Esophagus muscularis mucosa (tissue), 4 donors: ENCODE data around the gene FAM187B. TPM values are rescaled to one million over a fixed set of nuclear protein-coding genes. Genes with fewer than 3 reads are reported as not detected.
"Not testable (repeated sequence)": the region's sequence is repeated elsewhere in the genome, so short reads cannot be mapped to it uniquely, and the experiment has no call there.

Experiments
- DNase-seq: peaks from one replicate; pipeline ENCODE4 v3.0.0-alpha.2; 2017; ENCODE audit errors: extremely low spot score
- H3K27ac ChIP-seq, 4 donors: fragments of 200-600 bp; sonication (generic); replicated peaks in 1 of 4; 1 replicate in 3 of 4; 2 replicates in 1 of 4; pipeline ENCODE4 v1.5.1; 2016 to 2019; ENCODE audit warnings: mild to moderate bottlenecking in 1 of 4
- H3K27me3 ChIP-seq, 4 donors: fragments of 200-600 bp; sonication (generic); one replicate each; pipeline versions ENCODE4 v1.5.1 to v1.6.0; 2016 to 2019
- H3K36me3 ChIP-seq, 4 donors: fragments of 200-600 bp; sonication (generic); one replicate each; pipeline ENCODE4 v1.5.1; 2016 to 2019
- H3K4me1 ChIP-seq, 4 donors: fragments of 200-600 bp; sonication (generic); one replicate each; pipeline ENCODE4 v1.5.1; 2016 to 2019
- H3K4me3 ChIP-seq, 4 donors: fragments of 200-600 bp; sonication (generic); 1 replicate in 2 of 4; 2 replicates in 2 of 4; pipeline ENCODE4 v1.5.1; 2016 to 2019; ENCODE audit warnings: mild to moderate bottlenecking in 4 of 4, moderate library complexity in 1 of 4
- H3K9me3 ChIP-seq, 4 donors: fragments of 200-600 bp; sonication (generic); 1 replicate in 3 of 4; 2 replicates in 1 of 4; pipeline ENCODE4 v1.5.1; 2016 to 2019
- CTCF ChIP-seq, 3 experiments: fragments of 200-600 bp in 2 of 3; fragments of 450-650 bp in 1 of 3; sonication (generic) in 2 of 3; IDR thresholded peaks; one replicate each; pipeline ENCODE4 v1.5.1; 2017 to 2019; ENCODE audit warnings: antibody characterized with exemption in 3 of 3, mild to moderate bottlenecking in 2 of 3, moderate library complexity in 1 of 3
- EP300 ChIP-seq: sonication (generic); formaldehyde crosslinking; IDR thresholded peaks from one replicate; pipeline ENCODE4 v1.6.1; 2017; ENCODE audit warnings: antibody characterized with exemption
- POLR2A ChIP-seq: fragments of 450-650 bp; IDR thresholded peaks from one replicate; pipeline ENCODE4 v1.6.1; 2017; ENCODE audit warnings: antibody characterized with exemption, moderate library complexity, mild to moderate bottlenecking, low read depth
- POLR2AphosphoS5 ChIP-seq, 2 donors: sonication (generic); formaldehyde crosslinking; IDR thresholded peaks; one replicate each; pipeline ENCODE4 v1.6.1; 2017; ENCODE audit warnings: antibody characterized with exemption in 2 of 2
- WGBS: methylation state at CpG from one replicate; pipeline ENCODE4 v1.1.5; 2018; 5-methylcytosine and 5-hydroxymethylcytosine counted together
- intact Hi-C: fragments of 100-400 bp; cut with DNase I; formaldehyde crosslinking; loops from one replicate; pipeline ENCODE4 v1.15.1; 2023
- total RNA-seq, 4 donors: library from RNA; depleted of rRNA; stranded (reverse); fragments of >200 nt; gene quantifications; one replicate each; pipeline versions ENCODE4 v1.1.0 to v1.2.1, GENCODE V29; 2016

The FAM187B gene
- total RNA-seq, 4 donors from 2014 or later = not detected

- peaks cover 0 to 18% (median 0%) of the 10 kb centered on the region in 4 donors for H3K27me3 ChIP-seq
- H3K9me3 ChIP-seq = no peaks in the 10 kb centered on the region
- H3K4me3 ChIP-seq = no peak overlapping the region
- DNase-seq = peak; percentile 62
- no peak overlapping the region for H3K27ac ChIP-seq
- H3K36me3 ChIP-seq = no peaks in the 10 kb centered on the region
- TF ChIP-seq EP300 (no peak), CTCF (IDR thresholded peaks at IDR 0.05) (no peak), POLR2AphosphoS5 (IDR thresholded peaks at IDR 0.05) (no peak), POLR2A (no peak)
- intact Hi-C loops = no loop called here
- no peaks in the 10 kb centered on the region for H3K4me1 ChIP-seq
- 79% methylated on average over 6 of the region's 6 CpGs for WGBS
Measured at GRCh38 chr19:35205733-35206323, 22.7 kb downstream of the FAM187B start.

- intact Hi-C loops = no loop called here
- H3K4me1 ChIP-seq = no peaks in the 10 kb centered on the region
- H3K27me3 ChIP-seq = peaks cover 0 to 19% (median 0%) of the 10 kb centered on the region in 4 donors
- 66% methylated on average over 13 of the region's 13 CpGs for WGBS
- TF ChIP-seq CTCF (IDR thresholded peaks at IDR 0.05) = no peak
- no peak for TF ChIP-seq POLR2AphosphoS5 (IDR thresholded peaks at IDR 0.05)
- no peak for TF ChIP-seq POLR2A
- TF ChIP-seq EP300 = no peak
- H3K27ac ChIP-seq = no peak overlapping the region
- H3K9me3 ChIP-seq = no peaks in the 10 kb centered on the region
- peak; percentile 86 for DNase-seq
- no peak overlapping the region for H3K4me3 ChIP-seq
- no peaks in the 10 kb centered on the region for H3K36me3 ChIP-seq
Measured at GRCh38 chr19:35204799-35205732, 23.5 kb downstream of the FAM187B start.

GRCh38 chr19:35202722-35203688 lies 25.5 kb downstream of the FAM187B start:
- H3K27ac ChIP-seq = no peak overlapping the region
- H3K36me3 ChIP-seq = no peaks in the 10 kb centered on the region
- peaks cover 0 to 25% (median 0%) of the 10 kb centered on the region in 4 donors for H3K27me3 ChIP-seq
- peak; percentile 53 for DNase-seq
- no peaks in the 10 kb centered on the region for H3K9me3 ChIP-seq
- intact Hi-C loops = no loop called here
- 79% methylated on average over 4 of the region's 4 CpGs for WGBS
- TF ChIP-seq EP300 (no peak), POLR2A (no peak), CTCF (IDR thresholded peaks at IDR 0.05) (no peak), POLR2AphosphoS5 (IDR thresholded peaks at IDR 0.05) (no peak)
- no peak overlapping the region for H3K4me3 ChIP-seq
- no peaks in the 10 kb centered on the region for H3K4me1 ChIP-seq

- Histone ChIP-seq H3K4me3 (no peak overlapping the region), H3K27me3 (peaks cover 0 to 19% (median 0%) of the 10 kb centered on the region in 4 donors), H3K9me3 (no peaks in the 10 kb centered on the region), H3K36me3 (no peaks in the 10 kb centered on the region), H3K27ac (no peak overlapping the region), H3K4me1 (no peaks in the 10 kb centered on the region)
- DNase-seq = peak; percentile 85
- WGBS = 54% methylated on average over 2 of the region's 2 CpGs
- TF ChIP-seq CTCF (IDR thresholded peaks at IDR 0.05) (no peak), POLR2A (no peak), EP300 (no peak)
- intact Hi-C loops = no loop called here
Measured at GRCh38 chr19:35199481-35199880, 29.1 kb downstream of the FAM187B start.

GRCh38 chr19:35196861-35197260 lies 31.7 kb downstream of the FAM187B start:
- H3K27me3 ChIP-seq = peaks cover 0 to 24% (median 0%) of the 10 kb centered on the region in 4 donors
- intact Hi-C loops, H3K36me3 ChIP-seq, H3K27ac ChIP-seq, H3K4me3 ChIP-seq, H3K9me3 ChIP-seq, DNase-seq, H3K4me1 ChIP-seq: not testable (repeated sequence)
- WGBS = 92% methylated on average over 5 of the region's 6 CpGs
